ENCODE measurements around the gene CLSTN2. TPM values are rescaled to one million over a fixed set of nuclear protein-coding genes. Genes with fewer than 3 reads are reported as not detected.

The CLSTN2 gene
- polyA plus RNA-seq, 3 donors = not detected

- Histone ChIP-seq H4K20me1 (ENCODE audit: insufficient read depth, low read length) (no peaks in the 10 kb centered on the region), H3K79me2 (ENCODE audit: insufficient read depth, low read length) (no peaks in the 10 kb centered on the region), H3K4me1 (ENCODE audit: control insufficient read depth in 1 of 2, insufficient read depth in 2 of 2, low read length in 2 of 2) (no peaks in the 10 kb centered on the region), H3K27me3 (ENCODE audit: control insufficient read depth in 2 of 2, insufficient read depth in 2 of 2, low read length in 2 of 2) (no peaks in the 10 kb centered on the region), H3K4me3 (replicated peaks in 1 of 3; ENCODE audit: low read depth in 2 of 3, low read length in 3 of 3) (no peak overlapping the region), H3K9me3 (replicated peaks in 1 of 2; ENCODE audit: control insufficient read depth in 1 of 2, insufficient read depth in 1 of 2, low read length in 2 of 2) (no peaks in the 10 kb centered on the region), H3K27ac (ENCODE audit: low read depth in 1 of 2, low read length in 2 of 2) (no peak overlapping the region), H3K36me3 (replicated peaks in 1 of 2; ENCODE audit: control insufficient read depth in 1 of 2, insufficient read depth in 2 of 2, low read length in 2 of 2) (no peaks in the 10 kb centered on the region), H2AFZ (ENCODE audit: insufficient read depth, low read depth, low read length, poor library complexity, severe bottlenecking) (no peak overlapping the region), H3K4me2 (replicated peaks; ENCODE audit: extremely low read depth, low read length, poor library complexity, severe bottlenecking) (no peak overlapping the region), H3K9ac (ENCODE audit: insufficient read depth, low read length, poor library complexity, severe bottlenecking) (no peak overlapping the region)
- H3K9me3 Mint-ChIP-seq = peaks cover 2 to 10% (median 4%) of the 10 kb centered on the region in 7 donors
- intact Hi-C loops (cut with micrococcal nuclease) = no loop called here
- no CpG with 5 or more reads among the region's 3 CpGs for WGBS (ENCODE audit: insufficient coverage)
- no peak for DNase-seq
- H3K4me1 Mint-ChIP-seq = no peaks in the 10 kb centered on the region
- H3K27me3 Mint-ChIP-seq (ENCODE audit: low read depth in 3 of 3) = peaks cover 0 to 2% (median 2%) of the 10 kb centered on the region in 3 donors
- TF ChIP-seq, protein P1, sequence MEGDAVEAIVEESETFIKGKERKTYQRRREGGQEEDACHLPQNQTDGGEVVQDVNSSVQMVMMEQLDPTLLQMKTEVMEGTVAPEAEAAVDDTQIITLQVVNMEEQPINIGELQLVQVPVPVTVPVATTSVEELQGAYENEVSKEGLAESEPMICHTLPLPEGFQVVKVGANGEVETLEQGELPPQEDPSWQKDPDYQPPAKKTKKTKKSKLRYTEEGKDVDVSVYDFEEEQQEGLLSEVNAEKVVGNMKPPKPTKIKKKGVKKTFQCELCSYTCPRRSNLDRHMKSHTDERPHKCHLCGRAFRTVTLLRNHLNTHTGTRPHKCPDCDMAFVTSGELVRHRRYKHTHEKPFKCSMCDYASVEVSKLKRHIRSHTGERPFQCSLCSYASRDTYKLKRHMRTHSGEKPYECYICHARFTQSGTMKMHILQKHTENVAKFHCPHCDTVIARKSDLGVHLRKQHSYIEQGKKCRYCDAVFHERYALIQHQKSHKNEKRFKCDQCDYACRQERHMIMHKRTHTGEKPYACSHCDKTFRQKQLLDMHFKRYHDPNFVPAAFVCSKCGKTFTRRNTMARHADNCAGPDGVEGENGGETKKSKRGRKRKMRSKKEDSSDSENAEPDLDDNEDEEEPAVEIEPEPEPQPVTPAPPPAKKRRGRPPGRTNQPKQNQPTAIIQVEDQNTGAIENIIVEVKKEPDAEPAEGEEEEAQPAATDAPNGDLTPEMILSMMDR (IDR thresholded peaks at IDR 0.05) = no peak
- no peak overlapping the region for H3K4me3 Mint-ChIP-seq
- no peaks in the 10 kb centered on the region for H3K36me3 Mint-ChIP-seq
- no peak overlapping the region for H3K27ac Mint-ChIP-seq
These were observed 153.1 kb downstream of the CLSTN2 start for GRCh38 chr3:140088058-140088457.

GRCh38 chr3:140088513-140088912, 153.5 kb downstream of the CLSTN2 start:
- no peak overlapping the region for H3K9ac ChIP-seq (ENCODE audit: insufficient read depth, low read length, poor library complexity, severe bottlenecking)
- H3K27me3 ChIP-seq (ENCODE audit: control insufficient read depth in 2 of 2, insufficient read depth in 2 of 2, low read length in 2 of 2) = no peaks in the 10 kb centered on the region
- no peaks in the 10 kb centered on the region for H3K4me1 ChIP-seq (ENCODE audit: control insufficient read depth in 1 of 2, insufficient read depth in 2 of 2, low read length in 2 of 2)
- peaks cover 0 to 2% (median 1%) of the 10 kb centered on the region in 3 donors for H3K27me3 Mint-ChIP-seq (ENCODE audit: low read depth in 3 of 3)
- H3K27ac ChIP-seq (ENCODE audit: low read depth in 1 of 2, low read length in 2 of 2) = no peak overlapping the region
- H3K27ac Mint-ChIP-seq = no peak overlapping the region
- H3K9me3 ChIP-seq (replicated peaks in 1 of 2; ENCODE audit: control insufficient read depth in 1 of 2, insufficient read depth in 1 of 2, low read length in 2 of 2) = no peaks in the 10 kb centered on the region
- no peaks in the 10 kb centered on the region for H4K20me1 ChIP-seq (ENCODE audit: insufficient read depth, low read length)
- no peak overlapping the region for H3K4me3 Mint-ChIP-seq
- intact Hi-C loops (cut with micrococcal nuclease) = no loop called here
- WGBS (ENCODE audit: insufficient coverage) = 83% methylated on average over 2 of the region's 2 CpGs
- no peak for DNase-seq
- no peaks in the 10 kb centered on the region for H3K4me1 Mint-ChIP-seq
- H3K36me3 Mint-ChIP-seq = no peaks in the 10 kb centered on the region
- no peaks in the 10 kb centered on the region for H3K36me3 ChIP-seq (replicated peaks in 1 of 2; ENCODE audit: control insufficient read depth in 1 of 2, insufficient read depth in 2 of 2, low read length in 2 of 2)
- no peak overlapping the region for H3K4me2 ChIP-seq (replicated peaks; ENCODE audit: extremely low read depth, low read length, poor library complexity, severe bottlenecking)
- H3K9me3 Mint-ChIP-seq = peaks cover 2 to 10% (median 4%) of the 10 kb centered on the region in 7 donors
- TF ChIP-seq, protein P1 (IDR thresholded peaks at IDR 0.05) = no peak
- no peak overlapping the region for H2AFZ ChIP-seq (ENCODE audit: insufficient read depth, low read depth, low read length, poor library complexity, severe bottlenecking)
- H3K79me2 ChIP-seq (ENCODE audit: insufficient read depth, low read length) = no peaks in the 10 kb centered on the region
- no peak overlapping the region for H3K4me3 ChIP-seq (replicated peaks in 1 of 3; ENCODE audit: low read depth in 2 of 3, low read length in 3 of 3)
